H9 (cell line): ENCODE data around the gene SNN. TPM values are rescaled to one million over a fixed set of nuclear protein-coding genes. Genes with fewer than 3 reads are reported as not detected.

Experiments
- DNase-seq: peaks from one replicate; pipeline ENCODE4 v3.0.0-alpha.2; 2017
- H2AFZ ChIP-seq: one replicate; pipeline ENCODE4 v1.6.1; 2013; ENCODE audit warnings: mild to moderate bottlenecking, low read length, control low read depth, moderate library complexity
- H2AK5ac ChIP-seq: 2 replicates; pipeline ENCODE4 v1.6.1; 2013; ENCODE audit warnings: low read length, control low read depth, mixed read lengths; ENCODE audit not compliant: insufficient read length
- H2BK120ac ChIP-seq: one replicate; pipeline ENCODE4 v1.6.1; 2013; ENCODE audit warnings: low read depth, mild to moderate bottlenecking, low read length, control low read depth, inconsistent platforms; ENCODE audit not compliant: poor library complexity, severe bottlenecking
- H2BK12ac ChIP-seq: 2 replicates; pipeline ENCODE4 v1.6.1; 2013; ENCODE audit warnings: low read length, control low read depth, mixed read lengths, low read depth; ENCODE audit not compliant: insufficient read length
- H2BK15ac ChIP-seq: 2 replicates; pipeline ENCODE4 v1.6.1; 2013; ENCODE audit warnings: low read depth, low read length, control low read depth
- H2BK20ac ChIP-seq: one replicate; pipeline ENCODE4 v1.6.1; 2013; ENCODE audit warnings: low read depth, mild to moderate bottlenecking, low read length, control low read depth, inconsistent platforms; ENCODE audit not compliant: poor library complexity, severe bottlenecking
- H2BK5ac ChIP-seq: 2 replicates; pipeline ENCODE4 v1.6.1; 2013; ENCODE audit warnings: low read length, control low read depth, mixed read lengths; ENCODE audit not compliant: insufficient read length
- H3K14ac ChIP-seq: 2 replicates; pipeline ENCODE4 v1.6.1; 2013; ENCODE audit warnings: low read length, control low read depth; ENCODE audit not compliant: insufficient read depth
- H3K18ac ChIP-seq: 2 replicates; pipeline ENCODE4 v1.6.1; 2013; ENCODE audit warnings: low read depth, mild to moderate bottlenecking, mixed read lengths, low read length, control low read depth; ENCODE audit not compliant: insufficient read length
- H3K23ac ChIP-seq: 2 replicates; pipeline ENCODE4 v1.6.1; 2013; ENCODE audit warnings: low read length, control low read depth, mixed read lengths, low read depth; ENCODE audit not compliant: insufficient read length
- H3K23me2 ChIP-seq: 2 replicates; pipeline ENCODE4 v1.6.1; 2013; ENCODE audit warnings: low read depth, mild to moderate bottlenecking, mixed read lengths, low read length, control low read depth; ENCODE audit not compliant: insufficient read length, poor library complexity, severe bottlenecking
- H3K27ac ChIP-seq: 2 replicates; pipeline ENCODE4 v1.5.1; 2013; ENCODE audit warnings: low read length, control low read depth, mixed read lengths, low read depth; ENCODE audit not compliant: insufficient read length
- H3K27me3 ChIP-seq: 2 replicates; pipeline ENCODE4 v1.6.1; 2013; ENCODE audit warnings: low read length, control low read depth, inconsistent platforms; ENCODE audit not compliant: insufficient read depth
- H3K4ac ChIP-seq: 2 replicates; pipeline ENCODE4 v1.6.1; 2013; ENCODE audit warnings: low read depth, mild to moderate bottlenecking, control low read depth, inconsistent platforms, low read length, moderate library complexity
- H3K4me1 ChIP-seq: 2 replicates; pipeline ENCODE4 v1.6.1; 2013; ENCODE audit warnings: low read length, control low read depth, inconsistent platforms; ENCODE audit not compliant: insufficient read depth
- H3K4me2 ChIP-seq: 2 replicates; pipeline ENCODE4 v1.6.1; 2013; ENCODE audit warnings: low read length, control low read depth, mixed read lengths; ENCODE audit not compliant: insufficient read length, insufficient read depth
- H3K56ac ChIP-seq: 2 replicates; pipeline ENCODE4 v1.6.1; 2013; ENCODE audit warnings: low read depth, mild to moderate bottlenecking, mixed read lengths, low read length, control low read depth; ENCODE audit not compliant: insufficient read length
- H3K79me1 ChIP-seq: 2 replicates; pipeline ENCODE4 v1.6.1; 2013; ENCODE audit warnings: low read depth, mild to moderate bottlenecking, moderate library complexity, low read length, control low read depth, inconsistent platforms; ENCODE audit not compliant: insufficient read depth, poor library complexity, severe bottlenecking
- H3K79me2 ChIP-seq: 2 replicates; pipeline ENCODE4 v1.6.1; 2013; ENCODE audit warnings: low read length, control low read depth, inconsistent platforms; ENCODE audit not compliant: insufficient read depth
- H3K9ac ChIP-seq: 2 replicates; pipeline ENCODE4 v1.6.1; 2013; ENCODE audit warnings: low read length, control low read depth, mixed read lengths; ENCODE audit not compliant: insufficient read length; ENCODE audit errors: extremely low read depth
- H3K9me3 ChIP-seq: one replicate; pipeline ENCODE4 v1.6.1; 2013; ENCODE audit warnings: low read depth, low read length, inconsistent platforms; ENCODE audit not compliant: control insufficient read depth
- H3T11ph ChIP-seq: one replicate; pipeline ENCODE4 v1.6.1; 2013; ENCODE audit warnings: mild to moderate bottlenecking, low read length, control low read depth, inconsistent platforms
- H4K20me1 ChIP-seq: one replicate; pipeline ENCODE4 v1.6.1; 2013; ENCODE audit not compliant: control insufficient read depth, insufficient read length, insufficient read depth
- H4K5ac ChIP-seq: 2 replicates; pipeline ENCODE4 v1.6.1; 2013; ENCODE audit warnings: low read depth, mild to moderate bottlenecking, mixed read lengths, low read length, control low read depth; ENCODE audit not compliant: insufficient read length
- H4K8ac ChIP-seq: replicated peaks from 2 replicates; pipeline ENCODE4 v1.6.1; 2013; ENCODE audit warnings: low read length, control low read depth, mixed read lengths, low read depth; ENCODE audit not compliant: insufficient read length
- H4K91ac ChIP-seq: 2 replicates; pipeline ENCODE4 v1.6.1; 2013; ENCODE audit warnings: low read depth, mild to moderate bottlenecking, moderate library complexity, mixed read lengths, low read length, control low read depth; ENCODE audit not compliant: insufficient read length
- H3K27ac Mint-ChIP-seq, 3 experiments: 2 replicates in 2 of 3; 3 replicates in 1 of 3; pipeline ENCODE4 v1.8.0; 2020 to 2021; ENCODE audit warnings: mixed read lengths in 3 of 3, mild to moderate bottlenecking in 1 of 3, moderate library complexity in 1 of 3
- H3K27me3 Mint-ChIP-seq: 2 replicates; pipeline ENCODE4 v1.8.0; 2021; ENCODE audit warnings: low read depth, mild to moderate bottlenecking, moderate library complexity, mixed read lengths
- H3K36me3 Mint-ChIP-seq, 3 experiments: 2 replicates in 2 of 3; 3 replicates in 1 of 3; pipeline ENCODE4 v1.8.0; 2020 to 2021; ENCODE audit warnings: low read depth in 3 of 3, mixed read lengths in 3 of 3; ENCODE audit not compliant: insufficient read depth in 1 of 3
- H3K4me1 Mint-ChIP-seq, 2 experiments: 2 replicates each; pipeline ENCODE4 v1.8.0; 2020; ENCODE audit warnings: mixed read lengths in 2 of 2
- H3K4me3 Mint-ChIP-seq, 2 experiments: 2 replicates in 1 of 2; 3 replicates in 1 of 2; pipeline ENCODE4 v1.8.0; 2020 to 2021; ENCODE audit warnings: mild to moderate bottlenecking in 2 of 2, mixed read lengths in 2 of 2, moderate library complexity in 1 of 2
- H3K9me3 Mint-ChIP-seq, 2 experiments: 2 replicates in 1 of 2; 3 replicates in 1 of 2; pipeline ENCODE4 v1.8.0; 2020; ENCODE audit warnings: mild to moderate bottlenecking in 2 of 2, mixed read lengths in 2 of 2, moderate library complexity in 1 of 2
- CTCF ChIP-seq: fragments of 200-600 bp; sonication (generic); conservative IDR thresholded peaks from 3 replicates; pipeline ENCODE4 v1.8.0; 2021; ENCODE audit warnings: antibody characterized with exemption, mild to moderate bottlenecking
- WGBS: extraction: QIAGEN DNeasy Blood & Tissue Kit; methylation state at CpG from one replicate; pipeline ENCODE4 v1.1.7; 2013; ENCODE audit warnings: missing lambda C conversion rate, low lambda C conversion rate, mixed read lengths; ENCODE audit not compliant: insufficient read length; ENCODE audit errors: extremely low coverage; 5-methylcytosine and 5-hydroxymethylcytosine counted together
- total RNA-seq: library from RNA; stranded (reverse); gene quantifications from 2 replicates; pipeline ENCODE4 v1.2.1, GENCODE V29; 2021

Gene SNN
- total RNA-seq, 1 experiment from 2014 or later: 44.2 TPM

GRCh38 chr16:11673091-11674000 lies 5.1 kb downstream of the SNN start:
- no peak overlapping the region for H3K27ac ChIP-seq
- peaks cover 11% of the 10 kb centered on the region; the same call in 1 of the 2 replicates for H3K79me2 ChIP-seq
- H2BK15ac ChIP-seq: no peak overlapping the region
- no peak overlapping the region for H4K8ac ChIP-seq
- H3K9ac ChIP-seq: no peak overlapping the region
- no peak overlapping the region for H3K18ac ChIP-seq
- H3K23me2 ChIP-seq: no peaks in the 10 kb centered on the region
- H4K20me1 ChIP-seq: peaks cover 6% of the 10 kb centered on the region
- no peak overlapping the region for H3K4me2 ChIP-seq
- H3K9me3 ChIP-seq: no peaks in the 10 kb centered on the region
- H2BK120ac ChIP-seq: no peak overlapping the region
- Mint-ChIP-seq H3K36me3 (peaks cover 18 to 35% (median 30%) of the 10 kb centered on the region in 3 experiments), H3K4me3 (peak overlapping the region in 1 of 2 experiments; percentile 14; a peak in 1 of 5 replicates), H3K9me3 (no peaks in the 10 kb centered on the region; a peak in 1 of 5 replicates), H3K27ac (peak overlapping the region; percentile 83 to 91 (median 87); a peak in 6 of 7 replicates), H3K4me1 (peaks cover 41 to 44% of the 10 kb centered on the region in 2 experiments), H3K27me3 (no peaks in the 10 kb centered on the region; the same call in 1 of the 2 replicates)
- H3K14ac ChIP-seq: no peak overlapping the region; the same call in 1 of the 2 replicates
- H4K5ac ChIP-seq: no peak overlapping the region
- no peak overlapping the region for H2BK5ac ChIP-seq
- no peak overlapping the region for H4K91ac ChIP-seq
- no peak overlapping the region for H3K4ac ChIP-seq
- H2BK12ac ChIP-seq: no peak overlapping the region
- H2AK5ac ChIP-seq: no peak overlapping the region
- TF ChIP-seq CTCF: no peak
- H3T11ph ChIP-seq: no peak overlapping the region
- no peak overlapping the region for H2AFZ ChIP-seq
- no CpG with 5 or more reads among the region's 25 CpGs for WGBS
- H3K27me3 ChIP-seq: no peaks in the 10 kb centered on the region
- no peak overlapping the region for H3K23ac ChIP-seq
- H3K79me1 ChIP-seq: peaks cover 8% of the 10 kb centered on the region
- H3K56ac ChIP-seq: no peak overlapping the region
- no peaks in the 10 kb centered on the region; the same call in 1 of the 2 replicates for H3K4me1 ChIP-seq
- DNase-seq: no peak
- H2BK20ac ChIP-seq: no peak overlapping the region
